Hepatocyte (in vitro differentiated cells): Measurements from ENCODE around the gene MCMBP. TPM values are rescaled to one million over a fixed set of nuclear protein-coding genes. Genes with fewer than 3 reads are reported as not detected.

Experiments used
- DNase-seq: peaks from one replicate; pipeline ENCODE4 v3.0.0-alpha.2; 2016; ENCODE audit warnings: low spot score
- H2AFZ ChIP-seq: fragments of 200-600 bp; sonication (generic); 2 replicates; pipeline ENCODE4 v1.6.0; 2016; ENCODE audit warnings: antibody characterized with exemption, mild to moderate bottlenecking
- H3K27ac ChIP-seq: fragments of 200-600 bp; sonication (generic); 2 replicates; pipeline ENCODE4 v1.5.1; 2016; ENCODE audit warnings: mild to moderate bottlenecking
- H3K27me3 ChIP-seq: fragments of 200-600 bp; sonication (generic); 2 replicates; pipeline ENCODE4 v1.6.1; 2016
- H3K36me3 ChIP-seq: fragments of 200-600 bp; sonication (generic); replicated peaks from 2 replicates; pipeline ENCODE4 v1.5.1; 2016; ENCODE audit warnings: low read depth; ENCODE audit not compliant: insufficient read depth
- H3K4me1 ChIP-seq: fragments of 200-600 bp; sonication (generic); 2 replicates; pipeline ENCODE4 v1.5.1; 2016; ENCODE audit warnings: mild to moderate bottlenecking, moderate library complexity; ENCODE audit not compliant: insufficient read depth
- H3K4me2 ChIP-seq: fragments of 200-600 bp; sonication (generic); 2 replicates; pipeline ENCODE4 v1.6.0; 2016
- H3K4me3 ChIP-seq: fragments of 200-600 bp; sonication (generic); 2 replicates; pipeline ENCODE4 v1.5.1; 2016; ENCODE audit warnings: mild to moderate bottlenecking
- H3K79me2 ChIP-seq: fragments of 200-600 bp; sonication (generic); 2 replicates; pipeline ENCODE4 v1.6.0; 2017; ENCODE audit warnings: mild to moderate bottlenecking
- H3K9me2 ChIP-seq: fragments of 200-600 bp; sonication (generic); replicated peaks from 2 replicates; pipeline ENCODE4 v1.6.0; 2017; ENCODE audit warnings: mild to moderate bottlenecking; ENCODE audit not compliant: insufficient read depth
- H3K9me3 ChIP-seq: fragments of 200-600 bp; sonication (generic); 2 replicates; pipeline ENCODE4 v1.5.1; 2016; ENCODE audit warnings: low read depth, mild to moderate bottlenecking
- H4K20me1 ChIP-seq: fragments of 200-600 bp; sonication (generic); 2 replicates; pipeline ENCODE4 v1.6.0; 2016; ENCODE audit warnings: mild to moderate bottlenecking; ENCODE audit not compliant: insufficient read depth, poor library complexity, severe bottlenecking
- CTCF ChIP-seq: fragments of 200-600 bp; sonication (generic); IDR thresholded peaks from 2 replicates; pipeline ENCODE4 v1.5.1; 2016; ENCODE audit warnings: antibody characterized with exemption, mild to moderate bottlenecking; ENCODE audit not compliant: poor library complexity
- EZH2 ChIP-seq: fragments of 200-600 bp; sonication (generic); IDR thresholded peaks from 2 replicates; pipeline ENCODE4 v1.6.1; 2016; ENCODE audit warnings: antibody characterized with exemption, mild to moderate bottlenecking, borderline replicate concordance
- EZH2phosphoT487 ChIP-seq: fragments of 200-600 bp; sonication (generic); IDR thresholded peaks from one replicate; pipeline ENCODE4 v1.6.1; 2018; ENCODE audit warnings: antibody characterized with exemption, mild to moderate bottlenecking, low read depth, moderate library complexity; ENCODE audit not compliant: unreplicated experiment, severe bottlenecking
- WGBS: methylation state at CpG from one replicate; pipeline ENCODE4 v1.1.6; 2016; ENCODE audit warnings: low lambda C conversion rate; ENCODE audit errors: missing lambda C conversion rate; 5-methylcytosine and 5-hydroxymethylcytosine counted together
- polyA plus RNA-seq: library from polyadenylated mRNA; unstranded; fragments of >200 nt; fragmentation: Nextera tagmentation; extraction: Ambion mirVana; gene quantifications from 2 replicates; pipeline ENCODE4 v1.2.1, GENCODE V29; 2016
- total RNA-seq: library from RNA; depleted of rRNA; stranded (reverse); fragments of >200 nt; gene quantifications from 2 replicates; pipeline ENCODE4 v1.2.3, GENCODE V29; 2014

MCMBP gene
- total and polyA plus RNA-seq, 2 experiments from 2014 or later, result 33.8 to 36.1 TPM

- H2AFZ ChIP-seq, result no peak overlapping the region
- WGBS, result 77% methylated on average over 2 of the region's 2 CpGs
- TF ChIP-seq CTCF (no peak), EZH2 (no peak), EZH2phosphoT487 (no peak)
Observed at GRCh38 chr10:119832951-119833350, 39.7 kb downstream of the MCMBP start.

GRCh38 chr10:119831656-119832055, 41.0 kb downstream of the MCMBP start:
- 91% methylated on average over 11 of the region's 11 CpGs for WGBS
- no peak overlapping the region for H2AFZ ChIP-seq
- no peak overlapping the region for H3K4me3 ChIP-seq
- H3K4me2 ChIP-seq, result no peak overlapping the region
- no peaks in the 10 kb centered on the region for H3K79me2 ChIP-seq
- DNase-seq, result no peak
- no peaks in the 10 kb centered on the region for H4K20me1 ChIP-seq
- no peak overlapping the region for H3K27ac ChIP-seq
- no peaks in the 10 kb centered on the region for H3K4me1 ChIP-seq
- H3K27me3 ChIP-seq, result no peaks in the 10 kb centered on the region
- TF ChIP-seq EZH2phosphoT487 (no peak), CTCF (no peak), EZH2 (no peak)
- H3K36me3 ChIP-seq, result no peaks in the 10 kb centered on the region
- H3K9me3 ChIP-seq, result no peaks in the 10 kb centered on the region
- no peaks in the 10 kb centered on the region for H3K9me2 ChIP-seq

More at GRCh38 chr10:119832951-119833350, 39.7 kb downstream of the MCMBP start:
- Histone ChIP-seq H3K36me3 (no peaks in the 10 kb centered on the region), H3K9me3 (no peaks in the 10 kb centered on the region), H4K20me1 (no peaks in the 10 kb centered on the region), H3K4me3 (no peak overlapping the region), H3K4me2 (no peak overlapping the region), H3K4me1 (no peaks in the 10 kb centered on the region), H3K9me2 (no peaks in the 10 kb centered on the region), H3K79me2 (no peaks in the 10 kb centered on the region), H3K27me3 (no peaks in the 10 kb centered on the region), H3K27ac (no peak overlapping the region)
- DNase-seq, result no peak

GRCh38 chr10:119830851-119831250, 41.8 kb downstream of the MCMBP start:
- Histone ChIP-seq H3K9me3 (no peaks in the 10 kb centered on the region), H3K4me1 (no peaks in the 10 kb centered on the region), H3K27me3 (no peaks in the 10 kb centered on the region), H4K20me1 (no peaks in the 10 kb centered on the region), H2AFZ (no peak overlapping the region), H3K4me2 (no peak overlapping the region), H3K36me3 (no peaks in the 10 kb centered on the region), H3K9me2 (no peaks in the 10 kb centered on the region), H3K4me3 (no peak overlapping the region), H3K79me2 (no peaks in the 10 kb centered on the region), H3K27ac (no peak overlapping the region)
- no peak for DNase-seq
- 95% methylated on average over 4 of the region's 4 CpGs for WGBS
- no peak for TF ChIP-seq EZH2
- TF ChIP-seq CTCF, result no peak
- TF ChIP-seq EZH2phosphoT487, result no peak

- no peak overlapping the region for H3K4me2 ChIP-seq
- no peaks in the 10 kb centered on the region for H3K36me3 ChIP-seq
- no peaks in the 10 kb centered on the region for H3K9me3 ChIP-seq
- no peak overlapping the region for H3K4me3 ChIP-seq
- no peak overlapping the region for H3K27ac ChIP-seq
- no peaks in the 10 kb centered on the region for H4K20me1 ChIP-seq
- WGBS, result 90% methylated on average over 7 of the region's 7 CpGs
- DNase-seq, result no peak
- H3K79me2 ChIP-seq, result no peaks in the 10 kb centered on the region
- H2AFZ ChIP-seq, result no peak overlapping the region
- H3K9me2 ChIP-seq, result no peaks in the 10 kb centered on the region
- H3K4me1 ChIP-seq, result no peaks in the 10 kb centered on the region
- TF ChIP-seq EZH2phosphoT487 (no peak), CTCF (no peak), EZH2 (no peak)
- no peaks in the 10 kb centered on the region for H3K27me3 ChIP-seq
Observed at GRCh38 chr10:119829429-119829828, 43.2 kb downstream of the MCMBP start.
